A204.1 (cell line): ENCODE results near the gene MGLL.
"Not testable (repeated sequence)": the region's sequence is repeated elsewhere in the genome, so short reads cannot be mapped to it uniquely, and the experiment has no call there.

Experiments used
- FAIRE-seq: peaks from 2 replicates; lab custom pipeline; 2012; peaks lifted over from hg19 to GRCh38; lab: Jason Lieb, UNC

Gene MGLL

DNA sequence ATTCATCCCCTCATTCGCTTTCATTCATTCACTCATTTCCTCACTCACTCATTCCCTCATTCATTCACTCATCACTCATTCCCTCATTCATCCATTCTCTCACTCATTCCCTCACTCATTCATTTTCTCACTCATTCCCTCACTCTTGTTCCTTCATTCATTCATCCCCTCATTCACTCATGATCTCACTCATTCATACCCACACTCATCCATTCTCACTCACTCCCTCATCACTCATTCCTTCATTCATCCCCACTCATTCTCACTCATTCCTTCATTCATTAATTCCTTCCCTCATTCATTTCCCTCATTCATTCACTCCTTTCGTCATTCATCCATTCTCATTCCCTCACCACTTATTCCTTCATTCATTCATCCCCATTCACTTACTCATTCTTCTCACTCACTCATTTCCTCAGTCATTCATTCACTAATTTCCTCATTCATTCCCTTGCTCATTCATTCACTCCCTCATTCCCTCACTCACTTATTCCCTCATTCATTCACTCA is 135.0 kb downstream of the MGLL start:
- FAIRE-seq, result no peak

DNA sequence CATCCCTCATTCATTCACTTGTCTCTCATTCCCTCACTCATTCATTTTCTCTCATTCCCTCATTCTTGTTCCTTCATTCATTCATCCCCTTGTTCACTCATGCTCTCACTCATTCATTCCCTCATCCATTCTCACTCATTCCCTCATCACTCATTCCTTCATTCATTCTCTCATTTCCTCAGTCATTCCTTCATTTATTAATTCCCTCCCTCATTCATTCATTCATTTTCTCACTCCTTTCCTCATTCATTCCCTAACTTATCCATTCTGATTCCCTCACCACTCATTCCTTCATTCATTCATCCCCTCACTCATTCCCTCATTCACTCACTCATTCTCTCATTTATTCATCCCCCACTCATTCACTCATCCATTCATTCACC is 135.8 kb downstream of the MGLL start:
- FAIRE-seq, result no peak

DNA sequence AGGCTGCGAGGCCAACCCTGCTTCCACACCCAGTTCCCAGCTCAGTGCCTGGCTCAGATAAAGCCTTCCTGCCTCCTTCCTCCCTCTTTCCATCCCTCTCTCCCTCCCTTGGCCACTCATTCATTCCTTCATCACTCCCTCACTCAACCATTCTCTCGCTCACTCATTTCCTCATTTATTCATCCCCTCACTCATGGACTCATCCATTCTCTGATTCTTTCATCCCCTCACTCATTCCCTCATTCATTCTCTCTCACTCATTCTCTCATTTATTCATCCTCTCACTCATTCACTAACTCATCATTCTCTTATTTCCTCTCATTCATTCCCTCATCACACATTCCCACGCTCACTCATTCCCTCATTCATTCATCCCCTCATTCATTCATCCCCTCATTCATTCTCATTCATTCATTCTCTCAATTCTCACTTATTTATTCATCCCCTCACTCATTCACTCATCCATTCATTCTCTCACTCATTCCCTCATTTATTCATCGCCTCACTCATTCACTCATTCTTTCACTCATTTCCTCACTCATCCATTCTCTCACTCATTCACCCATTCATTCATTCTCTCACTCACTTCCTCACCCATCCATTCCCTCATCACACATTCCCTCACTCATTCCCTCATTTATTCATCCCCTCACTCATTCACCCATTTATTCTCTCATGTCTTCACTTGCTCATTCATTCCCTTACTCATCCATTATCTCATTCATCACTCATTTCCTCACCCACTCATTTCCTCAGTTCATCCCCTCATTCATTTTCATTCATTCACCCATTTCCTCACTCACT is 136.4 kb downstream of the MGLL start:
- FAIRE-seq, result no peak

DNA sequence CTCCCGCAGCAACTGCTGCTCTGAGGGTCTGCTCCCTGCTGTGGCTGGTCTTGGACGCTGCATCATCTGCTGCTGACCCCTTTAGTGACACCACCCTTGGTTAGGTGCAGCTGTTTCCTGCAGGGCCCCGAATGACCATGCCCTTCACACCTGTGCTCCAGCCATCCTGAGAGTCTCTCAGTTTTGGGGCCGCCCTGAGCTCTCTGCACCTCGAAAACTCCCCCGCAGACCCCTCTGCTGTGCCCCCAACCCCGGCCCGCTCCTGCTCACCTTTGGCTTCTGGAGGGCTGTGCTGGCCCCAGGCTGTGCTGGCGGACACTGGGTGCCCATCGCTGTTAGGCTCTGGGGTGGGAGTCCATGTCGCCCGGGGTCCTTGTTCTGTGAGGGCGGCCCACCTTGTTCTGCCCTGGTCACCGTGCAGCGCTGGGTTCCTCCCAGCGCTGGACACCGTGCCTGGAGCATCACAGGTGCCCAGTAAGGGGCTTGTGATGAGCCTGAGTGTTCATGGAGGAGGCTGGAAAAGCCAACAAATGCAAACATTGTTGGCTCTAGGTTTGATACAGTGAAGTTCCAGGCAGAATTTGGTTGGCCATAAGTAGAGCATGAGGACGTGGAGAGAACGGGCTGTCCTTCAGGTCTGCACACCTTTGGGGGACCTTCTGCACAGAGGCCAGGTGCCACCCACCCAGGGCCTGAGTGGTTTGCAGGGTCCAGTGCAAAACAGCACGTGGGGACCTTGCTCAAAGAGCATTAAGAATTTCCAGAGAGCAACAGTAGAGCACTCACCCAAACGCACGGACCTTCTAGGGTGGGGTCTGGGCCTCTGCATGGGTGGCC is 137.2 kb downstream of the MGLL start:
- no peak for FAIRE-seq

DNA sequence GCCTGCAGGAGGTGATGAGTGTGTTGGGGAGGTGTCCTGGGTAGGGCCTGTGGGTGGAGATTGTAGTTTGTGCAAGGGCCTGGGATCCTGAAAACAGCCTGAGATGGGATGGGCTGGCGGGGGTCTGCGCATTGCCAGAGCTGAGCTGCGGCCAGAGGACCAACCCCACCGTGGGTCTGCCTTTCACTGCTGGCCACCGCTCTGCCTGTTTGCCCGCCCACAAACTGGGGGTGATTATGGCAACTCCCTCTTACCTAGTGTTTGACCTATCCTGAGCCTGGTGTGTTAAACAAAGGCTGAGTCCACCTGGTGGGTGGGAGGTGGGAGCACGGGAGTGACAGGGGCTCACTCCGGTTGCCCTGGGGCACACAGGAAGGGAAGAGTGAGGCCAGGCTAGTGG is 139.8 kb downstream of the MGLL start:
- no peak for FAIRE-seq

DNA sequence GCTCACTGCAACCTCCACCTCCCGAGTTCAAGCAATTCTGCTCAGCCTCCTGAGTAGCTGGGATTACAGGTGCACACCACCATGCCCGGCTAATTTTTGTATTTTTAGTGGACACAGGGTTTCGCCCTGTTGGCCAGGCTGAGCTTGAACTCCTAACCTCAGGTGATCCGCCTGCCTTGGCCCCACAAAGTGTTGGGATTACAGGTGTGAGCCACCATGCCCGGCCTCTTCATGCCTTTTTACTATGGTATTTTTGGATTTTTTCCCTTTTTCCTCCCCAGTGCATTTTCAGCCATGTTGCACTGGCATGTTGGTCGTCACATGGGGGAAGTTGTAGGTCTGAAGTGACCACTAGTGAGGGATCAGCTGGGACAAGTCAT is 140.2 kb downstream of the MGLL start:
- FAIRE-seq, result not testable (repeated sequence)

DNA sequence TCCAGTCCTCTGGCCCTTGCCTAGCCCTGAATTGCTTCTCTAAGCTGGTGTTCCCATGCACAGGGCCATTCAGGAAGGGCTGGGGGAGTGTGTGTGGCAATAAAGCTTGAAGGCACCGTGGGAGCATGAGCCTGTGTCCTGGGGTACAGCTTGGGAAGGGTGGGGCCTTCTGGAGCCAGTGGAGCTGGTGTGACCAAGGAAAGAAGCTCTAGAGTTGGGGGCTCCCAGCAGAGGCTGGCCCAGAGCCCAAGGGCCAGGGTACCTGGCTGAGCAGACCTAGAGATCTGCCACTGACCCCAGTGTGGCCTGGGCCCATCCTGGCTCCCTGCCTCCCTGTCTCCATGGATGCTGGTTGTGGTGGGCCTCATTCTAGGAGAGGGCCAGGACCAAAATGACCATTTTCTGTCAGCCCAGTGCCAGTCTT is 141.5 kb downstream of the MGLL start:
- FAIRE-seq, result no peak

DNA sequence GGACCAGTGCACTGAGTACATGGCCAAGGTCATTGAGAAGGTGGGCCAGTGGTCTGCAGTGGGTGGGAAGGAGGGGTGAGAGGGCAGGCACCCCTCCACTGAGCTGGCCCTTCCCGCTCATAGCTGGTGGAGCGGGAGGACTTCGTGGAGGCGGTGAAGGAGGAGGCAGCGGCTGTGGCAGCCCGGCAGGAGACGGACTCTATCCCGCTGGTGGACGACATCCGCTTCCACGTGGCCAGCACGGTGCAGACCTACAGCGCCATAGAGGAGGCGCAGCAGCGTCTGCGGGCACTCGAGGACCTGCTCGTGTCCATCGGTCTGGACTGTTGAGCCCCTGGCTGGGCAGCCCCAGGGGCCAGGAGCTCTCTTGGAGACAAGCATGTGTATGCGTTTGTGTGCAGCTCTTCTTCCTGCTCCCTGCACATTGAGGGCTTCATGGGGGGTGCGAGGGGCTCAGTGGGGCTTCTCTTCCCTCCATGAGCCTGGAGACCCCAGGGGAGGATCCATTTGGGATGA is 142.1 kb downstream of the MGLL start:
- no peak for FAIRE-seq

DNA sequence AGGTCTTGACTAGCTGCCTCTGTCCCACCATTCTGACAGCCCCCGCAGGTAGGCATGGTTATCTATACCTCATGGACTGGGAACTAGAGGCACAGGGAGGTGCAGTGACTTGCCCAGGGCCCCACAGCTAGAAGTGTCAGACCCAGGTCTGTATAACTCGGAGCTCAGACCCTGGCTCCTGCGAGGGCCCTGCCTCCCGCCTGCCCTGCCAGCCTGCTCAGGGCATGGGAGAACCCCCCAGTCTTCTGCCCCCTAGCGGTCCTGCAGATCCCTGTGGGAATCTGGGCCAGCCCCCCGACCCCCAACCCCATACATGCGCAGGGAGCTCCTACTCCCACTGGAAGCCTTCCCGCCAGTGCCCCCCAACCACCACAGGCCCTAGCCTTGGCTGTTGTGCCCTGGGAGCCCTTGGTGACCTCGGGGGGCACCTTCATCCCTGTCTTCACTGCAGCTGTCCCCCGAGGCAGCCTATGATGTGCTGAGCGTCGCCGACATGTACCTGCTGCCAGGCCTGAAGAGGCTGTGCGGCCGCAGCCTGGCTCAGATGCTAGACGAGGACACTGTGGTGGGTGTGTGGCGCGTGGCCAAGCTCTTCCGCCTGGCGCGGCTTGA is 142.7 kb downstream of the MGLL start:
- no peak for FAIRE-seq

DNA sequence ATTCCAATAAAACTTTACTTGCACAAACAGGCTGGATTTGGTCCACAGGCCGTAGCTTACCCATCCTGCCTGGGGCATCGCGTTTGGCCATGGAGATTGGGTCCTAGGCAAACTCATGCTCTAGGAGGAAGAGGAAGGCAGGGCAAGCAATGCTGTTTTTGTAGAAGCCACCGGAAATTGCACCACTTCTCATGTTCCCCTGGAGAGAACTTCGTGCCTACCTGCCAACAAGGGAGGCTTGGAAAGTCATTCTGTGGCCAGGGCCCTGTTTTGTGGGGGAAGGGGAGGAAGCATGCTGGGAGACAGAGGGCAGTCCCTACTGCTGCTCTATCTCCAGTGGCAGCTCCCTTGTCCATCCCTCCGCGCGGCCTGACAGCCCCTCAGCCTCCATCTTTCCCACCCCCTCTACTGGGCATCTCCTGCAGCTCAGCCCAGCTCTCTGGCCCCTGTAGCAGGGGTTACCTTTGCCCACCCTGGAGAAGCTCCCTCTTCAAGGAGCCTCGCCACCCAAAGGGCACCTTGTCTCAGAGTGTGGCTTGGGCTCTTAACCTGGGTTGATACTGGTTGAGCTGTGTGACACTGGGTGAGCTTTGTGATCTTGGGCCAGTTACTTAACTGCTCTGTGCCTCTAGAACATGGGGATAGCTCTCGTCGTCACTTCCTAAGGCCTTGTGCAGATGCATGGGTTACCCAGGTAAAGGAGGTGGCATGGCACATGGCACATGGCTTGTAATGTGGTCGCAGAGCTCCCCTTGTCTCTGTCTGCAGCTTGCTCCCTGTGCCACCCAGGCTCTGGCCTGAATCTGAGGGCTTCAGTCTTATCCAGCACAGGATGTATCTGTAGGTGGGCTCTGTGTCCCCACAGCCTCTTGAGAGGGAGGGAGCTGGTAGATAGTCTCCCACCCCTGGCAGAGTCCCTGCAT is 143.4 kb downstream of the MGLL start:
- FAIRE-seq, result no peak

DNA sequence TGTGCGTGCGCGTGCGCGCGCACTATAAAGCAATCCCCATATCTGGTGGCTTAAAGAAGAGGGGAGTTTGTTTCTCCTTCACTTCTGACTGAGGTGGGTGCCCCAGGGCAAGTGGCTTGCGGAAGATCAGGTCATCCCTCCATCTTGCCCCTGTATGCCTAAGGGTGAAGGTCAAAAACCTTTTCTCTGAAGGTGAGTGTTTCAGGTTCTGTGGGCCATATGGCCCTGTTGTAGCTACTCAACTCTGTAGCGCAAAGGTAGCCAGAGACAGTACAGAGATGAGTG is 144.1 kb downstream of the MGLL start:
- FAIRE-seq, result no peak

DNA sequence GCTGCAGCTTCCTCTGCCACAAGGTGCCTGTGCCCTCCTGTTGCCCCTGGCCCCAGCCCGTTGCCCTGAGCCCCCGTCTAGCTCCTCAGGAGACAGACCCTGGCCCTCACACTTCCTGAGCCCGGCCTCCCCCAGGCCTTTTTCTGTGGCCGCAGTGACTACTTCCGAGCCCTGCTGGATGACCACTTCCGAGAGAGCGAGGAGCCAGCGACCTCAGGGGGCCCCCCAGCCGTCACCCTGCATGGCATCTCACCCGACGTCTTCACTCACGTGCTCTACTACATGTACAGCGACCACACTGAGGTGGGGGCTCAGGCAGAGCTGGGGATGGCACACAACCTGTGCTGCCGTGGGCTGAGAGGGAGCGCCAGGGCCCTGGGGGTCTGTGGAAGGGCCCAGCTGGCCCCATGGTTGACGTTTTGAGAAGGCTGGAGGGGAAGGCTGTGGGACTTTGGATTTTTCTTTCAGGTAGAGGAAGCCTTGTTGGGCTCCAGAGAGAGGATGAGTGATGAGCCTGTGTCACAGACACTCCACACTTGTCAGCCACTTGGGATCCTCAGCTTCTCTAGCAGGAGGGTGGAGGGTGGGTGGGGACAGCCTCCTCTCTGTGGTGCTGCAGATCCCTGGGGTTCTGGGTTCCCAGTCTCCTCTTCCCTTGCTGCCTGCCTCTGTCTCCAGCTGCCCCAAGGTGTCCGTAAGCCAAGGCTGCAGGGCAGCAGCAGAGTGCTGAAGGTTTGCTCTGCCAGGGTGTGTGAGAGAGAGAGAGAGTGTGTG is 144.6 kb downstream of the MGLL start:
- FAIRE-seq, result no peak

DNA sequence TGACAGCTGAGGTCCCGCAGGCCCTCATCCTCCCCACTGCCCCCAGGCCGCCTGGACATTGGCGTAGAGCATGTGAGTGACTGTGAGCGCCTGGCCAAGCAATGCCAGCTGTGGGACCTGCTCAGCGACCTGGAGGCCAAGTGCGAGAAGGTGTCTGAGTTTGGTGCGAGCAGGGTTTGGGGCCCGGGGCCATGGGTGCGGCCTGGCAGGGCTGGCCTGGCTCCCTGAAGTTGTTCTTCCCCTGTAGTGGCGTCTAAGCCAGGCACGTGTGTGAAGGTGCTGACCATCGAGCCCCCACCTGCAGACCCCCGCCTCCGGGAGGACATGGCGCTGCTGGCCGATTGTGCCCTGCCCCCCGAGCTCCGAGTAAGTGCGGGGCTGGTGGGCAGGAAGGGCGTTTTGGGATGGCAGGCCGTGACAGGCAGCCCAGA is 145.4 kb downstream of the MGLL start:
- FAIRE-seq, result no peak

DNA sequence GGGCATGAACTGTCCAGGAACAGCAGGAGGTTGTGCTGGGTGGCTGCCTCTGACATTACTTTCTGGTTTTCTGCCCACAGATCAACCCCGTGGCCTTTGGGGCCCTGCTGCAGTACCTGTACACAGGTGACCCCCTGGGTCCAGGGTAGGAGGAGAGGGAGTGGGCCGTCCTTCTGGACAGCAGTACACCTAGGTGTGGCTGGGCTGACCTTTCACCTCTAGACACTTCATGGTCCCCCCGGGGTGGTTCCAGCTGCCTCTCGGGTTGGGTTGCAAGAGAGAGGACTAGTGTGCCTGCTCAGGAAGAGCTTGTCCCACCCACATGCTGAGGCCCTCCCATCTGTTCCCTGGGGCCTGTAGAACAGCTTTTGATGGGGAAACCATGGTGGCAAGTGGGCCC is 145.9 kb downstream of the MGLL start:
- no peak for FAIRE-seq

DNA sequence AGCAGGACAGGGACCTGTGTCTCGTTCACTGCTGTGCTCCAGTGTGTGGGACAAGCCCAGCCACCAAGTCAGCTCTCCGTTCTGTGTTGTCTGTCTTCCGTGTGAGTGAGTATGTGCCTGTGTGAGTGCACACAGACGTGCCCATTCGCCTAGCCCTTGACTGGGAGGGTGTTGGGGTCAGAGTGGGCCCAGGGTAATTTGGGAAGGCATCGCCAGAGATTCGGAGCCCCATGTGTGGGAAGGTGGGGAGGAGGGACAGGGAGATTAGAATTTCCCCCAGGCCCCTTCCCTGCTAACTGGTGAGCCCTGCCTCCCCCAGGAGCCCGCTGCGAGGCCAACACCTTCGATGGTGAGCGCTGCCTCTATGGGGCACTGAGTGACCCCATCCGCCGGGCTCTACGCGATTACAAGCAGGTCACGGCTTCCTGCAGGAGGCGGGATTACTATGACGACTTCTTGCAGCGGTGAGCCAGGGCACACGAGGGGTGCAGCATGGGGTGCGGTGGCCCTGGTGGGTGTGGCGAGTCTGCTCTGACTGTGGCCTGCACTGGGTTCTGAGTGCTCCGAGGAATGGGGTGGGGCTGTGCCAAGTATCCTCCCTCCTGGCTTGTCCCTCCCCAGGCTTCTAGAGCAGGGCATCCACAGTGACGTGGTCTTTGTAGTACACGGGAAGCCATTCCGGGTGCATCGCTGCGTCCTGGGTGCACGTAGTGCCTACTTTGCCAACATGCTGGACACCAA is 146.5 kb downstream of the MGLL start:
- no peak for FAIRE-seq

DNA sequence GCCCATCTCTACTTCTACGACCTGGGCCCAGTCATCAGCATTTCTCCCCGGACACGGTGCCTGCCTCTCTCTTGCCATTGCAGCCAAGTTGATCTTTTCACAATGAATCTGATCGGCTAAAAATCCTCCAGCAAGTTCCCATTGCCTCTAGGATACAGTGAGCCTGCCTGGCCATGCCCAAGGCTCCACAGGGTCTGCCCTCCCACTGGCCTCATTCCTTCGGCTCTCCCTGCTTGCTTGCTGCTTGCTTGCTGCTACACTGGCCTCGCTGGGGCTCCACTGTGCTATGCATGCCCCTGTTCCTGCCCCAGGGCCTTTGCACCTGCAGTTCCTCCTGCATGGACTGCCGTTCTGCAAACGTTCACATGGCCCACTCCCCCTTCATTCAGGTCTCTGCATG is 147.5 kb downstream of the MGLL start:
- no peak for FAIRE-seq

DNA sequence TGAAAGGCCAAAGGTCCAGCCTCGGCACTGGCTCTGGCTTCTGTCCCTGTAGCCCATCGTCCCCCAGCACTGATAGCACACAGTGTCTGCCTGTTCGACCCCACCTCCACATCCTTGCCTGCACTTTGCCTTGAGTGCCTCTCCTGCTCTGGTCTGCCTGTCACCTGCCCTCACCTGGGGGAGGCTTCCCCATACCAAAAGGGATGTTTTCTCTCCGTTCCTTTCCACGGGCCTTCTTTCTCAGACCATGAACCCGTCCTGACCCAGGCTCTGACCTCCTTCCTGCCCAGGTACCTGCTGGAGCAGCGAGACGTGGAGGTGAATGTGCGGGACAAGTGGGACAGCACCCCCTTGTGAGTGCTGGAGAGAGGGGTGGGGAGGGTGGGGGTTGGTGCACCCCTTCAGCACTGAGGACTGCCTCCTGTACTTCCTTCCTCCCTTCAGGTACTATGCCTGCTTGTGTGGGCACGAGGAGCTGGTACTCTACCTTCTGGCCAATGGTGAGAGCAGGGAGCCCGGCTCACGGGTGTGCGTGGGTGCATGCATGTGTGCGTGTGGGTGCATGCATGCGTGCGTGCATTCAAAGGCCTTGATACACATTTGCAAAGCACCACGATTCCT is 148.1 kb downstream of the MGLL start:
- no peak for FAIRE-seq

DNA sequence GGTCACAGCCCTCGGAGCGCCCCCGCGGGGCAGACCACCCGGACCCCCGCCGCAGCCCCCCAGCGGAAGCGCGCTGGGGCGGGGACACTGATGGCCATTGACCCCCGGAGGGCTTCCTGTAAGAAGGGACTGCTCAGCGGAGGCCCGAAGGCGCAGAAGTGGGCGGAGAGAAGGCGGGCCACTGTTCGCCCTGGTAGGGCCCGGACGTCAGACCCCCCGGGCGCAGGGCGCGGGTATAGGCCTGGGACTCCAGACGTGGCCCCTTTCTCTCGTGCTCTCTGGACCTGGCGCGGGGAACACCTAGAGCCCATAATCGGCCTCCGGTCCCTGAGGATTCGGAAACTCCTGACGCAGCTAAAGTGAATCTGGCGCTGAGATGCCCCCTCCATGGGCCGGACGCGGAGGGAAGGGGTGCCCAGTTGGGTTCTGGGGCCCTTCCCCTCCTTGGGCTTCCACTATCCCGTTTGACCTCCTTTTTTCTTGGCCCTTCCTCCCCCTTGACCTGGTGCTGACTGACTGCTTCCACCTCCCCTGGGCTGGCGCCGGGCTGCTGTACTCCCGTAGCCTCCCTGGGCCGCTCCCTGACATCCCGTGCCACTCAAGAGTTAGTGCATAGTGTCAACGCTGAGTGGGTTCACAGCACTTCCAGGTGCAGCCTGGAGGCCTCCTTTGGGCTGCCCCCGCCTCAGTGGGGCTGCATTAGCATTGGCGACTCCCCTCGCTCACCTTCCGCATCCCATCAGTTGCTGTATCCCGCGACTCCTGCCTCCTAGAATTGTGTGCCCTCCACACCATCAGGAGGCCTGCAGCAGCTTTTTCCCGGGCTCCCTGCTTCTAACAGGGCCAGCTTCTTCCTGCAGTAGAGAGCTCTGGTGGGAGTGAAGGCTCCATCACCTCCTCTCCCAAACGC is 148.9 kb downstream of the MGLL start:
- FAIRE-seq, result no peak
